ENCODE results near the gene LAMA4.

DNA sequence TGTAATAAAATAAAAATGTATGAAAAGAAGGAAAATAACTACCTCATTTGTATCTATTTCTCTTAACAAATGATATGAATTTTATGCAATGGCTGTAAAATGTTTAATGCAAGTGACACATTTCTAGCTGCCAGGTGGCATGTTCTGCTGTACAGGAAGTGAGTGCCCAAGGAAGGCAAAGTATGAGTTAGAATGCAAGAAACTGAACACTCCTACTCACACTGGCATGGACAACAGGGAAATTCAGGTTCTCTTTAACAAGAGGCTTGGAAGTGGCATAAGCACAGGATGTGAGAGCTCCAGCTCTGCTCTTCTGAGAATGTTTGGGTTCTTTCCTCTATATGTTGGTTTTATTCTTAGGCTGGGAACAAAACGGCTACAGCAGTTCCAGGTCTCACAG lies 20.4 kb upstream of the LAMA4 start:
- TF ChIP-seq, protein P1, sequence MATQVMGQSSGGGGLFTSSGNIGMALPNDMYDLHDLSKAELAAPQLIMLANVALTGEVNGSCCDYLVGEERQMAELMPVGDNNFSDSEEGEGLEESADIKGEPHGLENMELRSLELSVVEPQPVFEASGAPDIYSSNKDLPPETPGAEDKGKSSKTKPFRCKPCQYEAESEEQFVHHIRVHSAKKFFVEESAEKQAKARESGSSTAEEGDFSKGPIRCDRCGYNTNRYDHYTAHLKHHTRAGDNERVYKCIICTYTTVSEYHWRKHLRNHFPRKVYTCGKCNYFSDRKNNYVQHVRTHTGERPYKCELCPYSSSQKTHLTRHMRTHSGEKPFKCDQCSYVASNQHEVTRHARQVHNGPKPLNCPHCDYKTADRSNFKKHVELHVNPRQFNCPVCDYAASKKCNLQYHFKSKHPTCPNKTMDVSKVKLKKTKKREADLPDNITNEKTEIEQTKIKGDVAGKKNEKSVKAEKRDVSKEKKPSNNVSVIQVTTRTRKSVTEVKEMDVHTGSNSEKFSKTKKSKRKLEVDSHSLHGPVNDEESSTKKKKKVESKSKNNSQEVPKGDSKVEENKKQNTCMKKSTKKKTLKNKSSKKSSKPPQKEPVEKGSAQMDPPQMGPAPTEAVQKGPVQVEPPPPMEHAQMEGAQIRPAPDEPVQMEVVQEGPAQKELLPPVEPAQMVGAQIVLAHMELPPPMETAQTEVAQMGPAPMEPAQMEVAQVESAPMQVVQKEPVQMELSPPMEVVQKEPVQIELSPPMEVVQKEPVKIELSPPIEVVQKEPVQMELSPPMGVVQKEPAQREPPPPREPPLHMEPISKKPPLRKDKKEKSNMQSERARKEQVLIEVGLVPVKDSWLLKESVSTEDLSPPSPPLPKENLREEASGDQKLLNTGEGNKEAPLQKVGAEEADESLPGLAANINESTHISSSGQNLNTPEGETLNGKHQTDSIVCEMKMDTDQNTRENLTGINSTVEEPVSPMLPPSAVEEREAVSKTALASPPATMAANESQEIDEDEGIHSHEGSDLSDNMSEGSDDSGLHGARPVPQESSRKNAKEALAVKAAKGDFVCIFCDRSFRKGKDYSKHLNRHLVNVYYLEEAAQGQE (IDR thresholded peaks at IDR 0.05; ENCODE audit: insufficient read depth in 1 of 2, low read depth in 2 of 2, low read length in 1 of 2): no peak
- TF ChIP-seq TCF7L2 (IDR thresholded peaks at IDR 0.05; ENCODE audit: low read depth, low read length) (no peak), POLR2AphosphoS5 (IDR thresholded peaks at IDR 0.05; ENCODE audit: low read depth, low read length) (no peak)
- TF ChIP-seq, protein P2, sequence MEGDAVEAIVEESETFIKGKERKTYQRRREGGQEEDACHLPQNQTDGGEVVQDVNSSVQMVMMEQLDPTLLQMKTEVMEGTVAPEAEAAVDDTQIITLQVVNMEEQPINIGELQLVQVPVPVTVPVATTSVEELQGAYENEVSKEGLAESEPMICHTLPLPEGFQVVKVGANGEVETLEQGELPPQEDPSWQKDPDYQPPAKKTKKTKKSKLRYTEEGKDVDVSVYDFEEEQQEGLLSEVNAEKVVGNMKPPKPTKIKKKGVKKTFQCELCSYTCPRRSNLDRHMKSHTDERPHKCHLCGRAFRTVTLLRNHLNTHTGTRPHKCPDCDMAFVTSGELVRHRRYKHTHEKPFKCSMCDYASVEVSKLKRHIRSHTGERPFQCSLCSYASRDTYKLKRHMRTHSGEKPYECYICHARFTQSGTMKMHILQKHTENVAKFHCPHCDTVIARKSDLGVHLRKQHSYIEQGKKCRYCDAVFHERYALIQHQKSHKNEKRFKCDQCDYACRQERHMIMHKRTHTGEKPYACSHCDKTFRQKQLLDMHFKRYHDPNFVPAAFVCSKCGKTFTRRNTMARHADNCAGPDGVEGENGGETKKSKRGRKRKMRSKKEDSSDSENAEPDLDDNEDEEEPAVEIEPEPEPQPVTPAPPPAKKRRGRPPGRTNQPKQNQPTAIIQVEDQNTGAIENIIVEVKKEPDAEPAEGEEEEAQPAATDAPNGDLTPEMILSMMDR (IDR thresholded peaks at IDR 0.05): no peak

Data from Panc1 (cell line).